ENCODE measurements around the gene AIG1. TPM values are rescaled to one million over a fixed set of nuclear protein-coding genes. Genes with fewer than 3 reads are reported as not detected.
A peak's percentile ranks its signal among the peaks of the same experiment; 100 is the strongest.

Gene AIG1
- total RNA-seq, 1 donor from 2014 or later, result 35.2 TPM

DNA sequence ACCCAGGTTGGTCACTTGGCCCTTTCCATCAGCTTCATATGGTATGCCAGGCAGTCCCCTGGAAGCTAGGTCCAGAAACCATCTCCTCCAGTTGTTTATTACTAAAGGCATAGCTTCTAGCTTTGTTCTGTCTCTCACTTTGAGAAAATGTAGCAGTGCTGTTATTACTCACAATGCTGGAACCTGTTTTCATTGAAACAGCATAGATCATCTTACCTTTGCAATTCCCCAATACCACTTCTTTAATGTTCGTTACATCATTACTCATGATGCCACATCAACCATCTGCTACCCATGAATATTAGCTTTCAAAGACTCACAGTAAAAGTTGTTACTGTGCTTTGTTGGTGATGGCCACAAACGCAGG, 301.5 kb downstream of the AIG1 start:
- DNase-seq (ENCODE audit: low read depth) (no peak), FAIRE-seq (peak; percentile 26)
- H3K27ac Mint-ChIP-seq (ENCODE audit: unreplicated experiment), result no peak overlapping the region
- Histone ChIP-seq H4K20me1 (ENCODE audit: insufficient read depth, low read length) (no peaks in the 10 kb centered on the region), H2AFZ (ENCODE audit: low read depth, low read length) (no peak overlapping the region), H3K4me3 (ENCODE audit: insufficient read depth, low read depth, low read length) (no peak overlapping the region), H3K4me1 (ENCODE audit: insufficient read depth, low read length) (no peaks in the 10 kb centered on the region), H3K27me3 (ENCODE audit: insufficient read depth, low read length) (no peaks in the 10 kb centered on the region), H3K36me3 (ENCODE audit: insufficient read depth, low read length) (no peaks in the 10 kb centered on the region), H3K9ac (ENCODE audit: low read length) (no peak overlapping the region), H3K9me3 (ENCODE audit: insufficient read depth, low read depth, low read length) (no peaks in the 10 kb centered on the region), H3K79me2 (ENCODE audit: insufficient read depth, low read length) (no peaks in the 10 kb centered on the region), H3K27ac (ENCODE audit: low read depth, low read length) (no peak overlapping the region), H3K4me2 (ENCODE audit: low read length) (no peak overlapping the region)
- TF ChIP-seq, protein P1, sequence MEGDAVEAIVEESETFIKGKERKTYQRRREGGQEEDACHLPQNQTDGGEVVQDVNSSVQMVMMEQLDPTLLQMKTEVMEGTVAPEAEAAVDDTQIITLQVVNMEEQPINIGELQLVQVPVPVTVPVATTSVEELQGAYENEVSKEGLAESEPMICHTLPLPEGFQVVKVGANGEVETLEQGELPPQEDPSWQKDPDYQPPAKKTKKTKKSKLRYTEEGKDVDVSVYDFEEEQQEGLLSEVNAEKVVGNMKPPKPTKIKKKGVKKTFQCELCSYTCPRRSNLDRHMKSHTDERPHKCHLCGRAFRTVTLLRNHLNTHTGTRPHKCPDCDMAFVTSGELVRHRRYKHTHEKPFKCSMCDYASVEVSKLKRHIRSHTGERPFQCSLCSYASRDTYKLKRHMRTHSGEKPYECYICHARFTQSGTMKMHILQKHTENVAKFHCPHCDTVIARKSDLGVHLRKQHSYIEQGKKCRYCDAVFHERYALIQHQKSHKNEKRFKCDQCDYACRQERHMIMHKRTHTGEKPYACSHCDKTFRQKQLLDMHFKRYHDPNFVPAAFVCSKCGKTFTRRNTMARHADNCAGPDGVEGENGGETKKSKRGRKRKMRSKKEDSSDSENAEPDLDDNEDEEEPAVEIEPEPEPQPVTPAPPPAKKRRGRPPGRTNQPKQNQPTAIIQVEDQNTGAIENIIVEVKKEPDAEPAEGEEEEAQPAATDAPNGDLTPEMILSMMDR (IDR thresholded peaks at IDR 0.05; ENCODE audit: insufficient read depth, low read depth, low read length), result no peak
- no peak for TF ChIP-seq EZH2 (IDR thresholded peaks at IDR 0.05; ENCODE audit: insufficient read depth, low read length)
- H3K27me3 Mint-ChIP-seq (ENCODE audit: low read depth, unreplicated experiment), result no peaks in the 10 kb centered on the region
- peaks cover 2% of the 10 kb centered on the region for H3K4me1 Mint-ChIP-seq (ENCODE audit: low read depth, unreplicated experiment)
- H3K9me3 Mint-ChIP-seq (ENCODE audit: unreplicated experiment), result no peaks in the 10 kb centered on the region
- H3K36me3 Mint-ChIP-seq (ENCODE audit: low read depth, unreplicated experiment), result no peaks in the 10 kb centered on the region
- H3K4me3 Mint-ChIP-seq (ENCODE audit: unreplicated experiment), result no peak overlapping the region

DNA sequence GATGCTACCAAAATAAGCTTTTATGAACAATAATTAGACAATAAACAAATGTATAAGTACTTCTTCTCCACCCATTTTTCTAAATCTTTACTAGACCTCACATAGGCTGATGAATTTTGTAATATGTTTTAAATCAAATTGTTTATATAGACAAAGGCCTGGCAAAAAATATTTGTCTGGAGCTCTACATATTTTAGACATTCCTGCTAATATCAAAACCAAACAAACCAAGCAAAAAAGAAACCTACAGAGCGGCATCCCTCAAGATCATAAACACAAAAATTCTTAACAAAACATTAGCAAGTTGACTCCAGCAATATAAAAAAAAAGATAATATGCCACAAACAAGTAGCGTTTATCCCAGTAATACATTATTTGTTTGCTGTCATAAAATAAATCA, 302.6 kb downstream of the AIG1 start:
- Mint-ChIP-seq H3K4me1 (ENCODE audit: low read depth, unreplicated experiment) (peaks cover 2% of the 10 kb centered on the region), H3K27ac (ENCODE audit: unreplicated experiment) (no peak overlapping the region), H3K4me3 (ENCODE audit: unreplicated experiment) (no peak overlapping the region), H3K27me3 (ENCODE audit: low read depth, unreplicated experiment) (no peaks in the 10 kb centered on the region), H3K9me3 (ENCODE audit: unreplicated experiment) (no peaks in the 10 kb centered on the region), H3K36me3 (ENCODE audit: low read depth, unreplicated experiment) (no peaks in the 10 kb centered on the region)
- H3K36me3 ChIP-seq (ENCODE audit: insufficient read depth, low read length), result no peaks in the 10 kb centered on the region
- no peak overlapping the region for H3K9ac ChIP-seq (ENCODE audit: low read length)
- no peak overlapping the region for H3K4me2 ChIP-seq (ENCODE audit: low read length)
- no peak overlapping the region for H3K27ac ChIP-seq (ENCODE audit: low read depth, low read length)
- no peaks in the 10 kb centered on the region for H3K79me2 ChIP-seq (ENCODE audit: insufficient read depth, low read length)
- no peak overlapping the region for H2AFZ ChIP-seq (ENCODE audit: low read depth, low read length)
- H3K4me1 ChIP-seq (ENCODE audit: insufficient read depth, low read length), result no peaks in the 10 kb centered on the region
- no peaks in the 10 kb centered on the region for H4K20me1 ChIP-seq (ENCODE audit: insufficient read depth, low read length)
- H3K4me3 ChIP-seq (ENCODE audit: insufficient read depth, low read depth, low read length), result no peak overlapping the region
- H3K27me3 ChIP-seq (ENCODE audit: insufficient read depth, low read length), result no peaks in the 10 kb centered on the region
- FAIRE-seq (no peak), DNase-seq (ENCODE audit: low read depth) (no peak)
- no peak for TF ChIP-seq EZH2 (IDR thresholded peaks at IDR 0.05; ENCODE audit: insufficient read depth, low read length)
- TF ChIP-seq, protein P1 (IDR thresholded peaks at IDR 0.05; ENCODE audit: insufficient read depth, low read depth, low read length), result no peak
- H3K9me3 ChIP-seq (ENCODE audit: insufficient read depth, low read depth, low read length), result no peaks in the 10 kb centered on the region

- Histone ChIP-seq H3K9me3 (ENCODE audit: insufficient read depth, low read depth, low read length) (no peaks in the 10 kb centered on the region), H3K36me3 (ENCODE audit: insufficient read depth, low read length) (no peaks in the 10 kb centered on the region), H3K4me3 (ENCODE audit: insufficient read depth, low read depth, low read length) (no peak overlapping the region), H4K20me1 (ENCODE audit: insufficient read depth, low read length) (no peaks in the 10 kb centered on the region), H3K79me2 (ENCODE audit: insufficient read depth, low read length) (no peaks in the 10 kb centered on the region), H2AFZ (ENCODE audit: low read depth, low read length) (no peak overlapping the region), H3K27ac (ENCODE audit: low read depth, low read length) (no peak overlapping the region), H3K4me1 (ENCODE audit: insufficient read depth, low read length) (no peaks in the 10 kb centered on the region), H3K4me2 (ENCODE audit: low read length) (no peak overlapping the region), H3K27me3 (ENCODE audit: insufficient read depth, low read length) (no peaks in the 10 kb centered on the region), H3K9ac (ENCODE audit: low read length) (no peak overlapping the region)
- peak; percentile 47 for FAIRE-seq
- TF ChIP-seq, protein P1 (IDR thresholded peaks at IDR 0.05; ENCODE audit: insufficient read depth, low read depth, low read length), result no peak
- no peak for TF ChIP-seq EZH2 (IDR thresholded peaks at IDR 0.05; ENCODE audit: insufficient read depth, low read length)
- peak overlapping the region; percentile 35 for H3K27ac Mint-ChIP-seq (ENCODE audit: unreplicated experiment)
- DNase-seq (ENCODE audit: low read depth), result peak; percentile 33
- no peaks in the 10 kb centered on the region for H3K27me3 Mint-ChIP-seq (ENCODE audit: low read depth, unreplicated experiment)
- H3K36me3 Mint-ChIP-seq (ENCODE audit: low read depth, unreplicated experiment), result no peaks in the 10 kb centered on the region
- no peaks in the 10 kb centered on the region for H3K9me3 Mint-ChIP-seq (ENCODE audit: unreplicated experiment)
- no peak overlapping the region for H3K4me3 Mint-ChIP-seq (ENCODE audit: unreplicated experiment)
- peaks cover 5% of the 10 kb centered on the region for H3K4me1 Mint-ChIP-seq (ENCODE audit: low read depth, unreplicated experiment)
Observed at GRCh38 chr6:143368426-143368825, 307.7 kb downstream of the AIG1 start.
